Astrocyte of the cerebellum (primary cell): ENCODE data around the gene GPR34.

Experiments
- DNase-seq: peaks from one replicate; pipeline ENCODE4 v3.0.0-alpha.2; 2011; ENCODE audit warnings: low read depth
- H3K4me3 ChIP-seq: 2 replicates; pipeline ENCODE4 v1.5.1; 2011; ENCODE audit warnings: mild to moderate bottlenecking, low read depth, low read length, moderate library complexity
- CTCF ChIP-seq: IDR thresholded peaks from 2 replicates; pipeline ENCODE4 v1.5.1; 2012; ENCODE audit warnings: low read length, low read depth, moderate library complexity, mild to moderate bottlenecking; ENCODE audit errors: missing control alignments
- in situ Hi-C: cut with HindIII; loops from 2 replicates; pipeline ENCODE4 v1.10.0; 2017; ENCODE audit warnings: low sequenced_read_pairs

Gene GPR34

GRCh38 chrX:41730081-41730480 is 41.3 kb downstream of the GPR34 start:
- no peak for TF ChIP-seq CTCF
- no peak overlapping the region for H3K4me3 ChIP-seq
- in situ Hi-C loops = no loop called here
- no peak for DNase-seq

GRCh38 chrX:41732260-41732659 is 43.5 kb downstream of the GPR34 start:
- in situ Hi-C loops = no loop called here
- H3K4me3 ChIP-seq = no peak overlapping the region
- no peak for TF ChIP-seq CTCF
- no peak for DNase-seq

GRCh38 chrX:41733939-41734338 is 45.2 kb downstream of the GPR34 start:
- no peak overlapping the region for H3K4me3 ChIP-seq
- no peak for TF ChIP-seq CTCF
- in situ Hi-C loops = no loop called here
- DNase-seq = no peak

- DNase-seq = peak; percentile 1
- in situ Hi-C loops = no loop called here
- TF ChIP-seq CTCF = peak; percentile 54
These were observed 45.8 kb downstream of the GPR34 start for GRCh38 chrX:41734530-41734929.

GRCh38 chrX:41737065-41737464 is 48.3 kb downstream of the GPR34 start:
- TF ChIP-seq CTCF = no peak
- no peak overlapping the region for H3K4me3 ChIP-seq
- in situ Hi-C loops = no loop called here
- DNase-seq = no peak

More at GRCh38 chrX:41734530-41734929, 45.8 kb downstream of the GPR34 start:
- no peak overlapping the region for H3K4me3 ChIP-seq

- no peak for DNase-seq
- TF ChIP-seq CTCF = no peak
- in situ Hi-C loops = no loop called here
- no peak overlapping the region for H3K4me3 ChIP-seq
These were observed 51.1 kb downstream of the GPR34 start for GRCh38 chrX:41739871-41740270.
